GM23338 (cell line): ENCODE results near the gene SVIL. TPM values are rescaled to one million over a fixed set of nuclear protein-coding genes. Genes with fewer than 3 reads are reported as not detected.

ENCODE experiments used
- ATAC-seq: fragments of 200-7000 bp; cut with Tn5 transposase; 3 replicates; pipeline ENCODE4 v1.9.1; 2020
- DNase-seq: peaks from one replicate; pipeline ENCODE4 v3.0.0-alpha.2; 2015; ENCODE audit warnings: low spot score
- H2AFZ ChIP-seq: fragments of 200-600 bp; sonication (generic); 2 replicates; pipeline ENCODE4 v1.8.0; 2016; ENCODE audit warnings: antibody characterized with exemption, mild to moderate bottlenecking, moderate library complexity
- H3F3A ChIP-seq: fragments of 200-600 bp; sonication (generic); replicated peaks from 2 replicates; pipeline ENCODE4 v1.8.0; 2017; ENCODE audit warnings: antibody characterized with exemption, mixed run types, low read depth
- H3K27ac ChIP-seq: fragments of 200-600 bp; sonication (generic); 2 replicates; pipeline ENCODE4 v1.6.1; 2016; ENCODE audit warnings: low read depth
- H3K27me3 ChIP-seq: fragments of 200-600 bp; sonication (generic); 2 replicates; pipeline ENCODE4 v1.8.0; 2016; ENCODE audit warnings: mild to moderate bottlenecking, mixed run types, moderate library complexity; ENCODE audit not compliant: insufficient read depth
- H3K36me3 ChIP-seq: fragments of 200-600 bp; sonication (generic); 2 replicates; pipeline ENCODE4 v1.8.0; 2016; ENCODE audit warnings: mild to moderate bottlenecking; ENCODE audit not compliant: insufficient read depth
- H3K4me1 ChIP-seq: fragments of 200-600 bp; sonication (generic); 2 replicates; pipeline ENCODE4 v1.8.0; 2016; ENCODE audit warnings: mild to moderate bottlenecking, moderate library complexity; ENCODE audit not compliant: insufficient read depth
- H3K4me2 ChIP-seq: fragments of 200-600 bp; sonication (generic); 2 replicates; pipeline ENCODE4 v1.7.1; 2017; ENCODE audit warnings: mixed run types
- H3K4me3 ChIP-seq: fragments of 200-600 bp; sonication (generic); 2 replicates; pipeline ENCODE4 v1.6.1; 2016; ENCODE audit warnings: mixed run types
- H3K79me2 ChIP-seq: fragments of 200-600 bp; sonication (generic); replicated peaks from 2 replicates; pipeline ENCODE4 v1.8.0; 2017; ENCODE audit warnings: mild to moderate bottlenecking; ENCODE audit not compliant: insufficient read depth
- H3K9me2 ChIP-seq: fragments of 200-600 bp; sonication (generic); 2 replicates; pipeline ENCODE4 v1.8.0; 2017; ENCODE audit not compliant: insufficient read depth
- H4K20me1 ChIP-seq: fragments of 200-600 bp; sonication (generic); replicated peaks from 2 replicates; pipeline ENCODE4 v1.8.0; 2017; ENCODE audit warnings: mild to moderate bottlenecking; ENCODE audit not compliant: insufficient read depth
- H3K27ac Mint-ChIP-seq: 2 replicates; pipeline ENCODE4 v1.8.0; 2020; ENCODE audit warnings: inconsistent platforms, mild to moderate bottlenecking, moderate library complexity, mixed read lengths
- H3K27me3 Mint-ChIP-seq: 3 replicates; pipeline ENCODE4 v1.8.0; 2022; ENCODE audit warnings: low read depth, mild to moderate bottlenecking, moderate library complexity, mixed read lengths, inconsistent platforms; ENCODE audit not compliant: insufficient read depth, poor library complexity
- H3K36me3 Mint-ChIP-seq: 3 replicates; pipeline ENCODE4 v1.8.0; 2021; ENCODE audit warnings: low read depth, mild to moderate bottlenecking, inconsistent platforms, moderate library complexity, mixed read lengths
- H3K4me1 Mint-ChIP-seq: 3 replicates; pipeline ENCODE4 v1.8.0; 2020; ENCODE audit warnings: mild to moderate bottlenecking, inconsistent platforms, mixed read lengths
- H3K4me3 Mint-ChIP-seq: 3 replicates; pipeline ENCODE4 v1.8.0; 2021; ENCODE audit warnings: moderate library complexity, mild to moderate bottlenecking, inconsistent platforms, mixed read lengths
- H3K9me3 Mint-ChIP-seq: 3 replicates; pipeline ENCODE4 v1.8.0; 2020; ENCODE audit warnings: moderate library complexity, mild to moderate bottlenecking, inconsistent platforms, mixed read lengths
- EZH2 ChIP-seq: fragments of 200-600 bp; sonication (generic); IDR thresholded peaks from one replicate; pipeline ENCODE4 v1.8.0; 2017; ENCODE audit warnings: antibody characterized with exemption, mild to moderate bottlenecking, low read depth; ENCODE audit not compliant: unreplicated experiment
- EZH2phosphoT487 ChIP-seq: fragments of 200-600 bp; sonication (generic); IDR thresholded peaks from one replicate; pipeline ENCODE4 v1.8.1; 2018; ENCODE audit warnings: antibody characterized with exemption; ENCODE audit not compliant: unreplicated experiment
- NANOG ChIP-seq: IDR thresholded peaks from 2 replicates; pipeline ENCODE4 v1.6.1; 2016; ENCODE audit warnings: antibody characterized with exemption, borderline replicate concordance
- POLR2AphosphoS5 ChIP-seq: IDR thresholded peaks from 2 replicates; pipeline ENCODE4 v1.6.1; 2016; ENCODE audit warnings: antibody characterized with exemption, low read depth
- REST ChIP-seq: IDR thresholded peaks from one replicate; pipeline ENCODE4 v1.6.1; 2018; ENCODE audit warnings: antibody characterized with exemption; ENCODE audit not compliant: unreplicated experiment
- ZNF331 ChIP-seq: fragments of 250-450 bp; sonication (Bioruptor Pico); IDR thresholded peaks from 2 replicates; pipeline ENCODE4 v1.5.0; 2020; ENCODE audit warnings: low read depth, mild to moderate bottlenecking, moderate library complexity
- ZNF462 ChIP-seq: fragments of 250-450 bp; sonication (Bioruptor Pico); IDR thresholded peaks from 2 replicates; pipeline ENCODE4 v1.5.0; 2020; ENCODE audit warnings: mild to moderate bottlenecking, moderate library complexity
- polyA plus RNA-seq: library from polyadenylated mRNA; unstranded; fragments of >200 nt; fragmentation: Nextera tagmentation; extraction: Ambion mirVana; gene quantifications from 2 replicates; pipeline ENCODE4 v1.2.1, GENCODE V29; 2016
- total RNA-seq: library from RNA; depleted of rRNA; stranded (reverse); fragments of >200 nt; shearing (Covaris generic); gene quantifications from 2 replicates; pipeline ENCODE4 v1.2.3, GENCODE V29; 2014

The SVIL gene
- total and polyA plus RNA-seq, 2 experiments from 2014 or later: 8.8 to 34.9 TPM

GRCh38 chr10:29546773-29547313 is 87.9 kb downstream of the SVIL start:
- peaks cover 8% of the 10 kb centered on the region for H3K27me3 Mint-ChIP-seq
- Histone ChIP-seq H3F3A (no peaks in the 10 kb centered on the region), H3K79me2 (no peaks in the 10 kb centered on the region), H3K27ac (no peak overlapping the region), H4K20me1 (no peaks in the 10 kb centered on the region), H2AFZ (no peak overlapping the region), H3K4me3 (no peak overlapping the region), H3K4me1 (no peaks in the 10 kb centered on the region), H3K9me2 (no peaks in the 10 kb centered on the region), H3K4me2 (no peak overlapping the region), H3K27me3 (no peaks in the 10 kb centered on the region), H3K36me3 (no peaks in the 10 kb centered on the region)
- H3K36me3 Mint-ChIP-seq: peaks cover 12% of the 10 kb centered on the region
- H3K9me3 Mint-ChIP-seq: no peaks in the 10 kb centered on the region
- DNase-seq: no peak
- H3K27ac Mint-ChIP-seq: no peak overlapping the region
- peaks cover 10% of the 10 kb centered on the region; the same call in 2 of the 3 replicates for H3K4me1 Mint-ChIP-seq
- TF ChIP-seq NANOG (no peak), POLR2AphosphoS5 (no peak)
- H3K4me3 Mint-ChIP-seq: no peak overlapping the region
- no peak for ATAC-seq

- Histone ChIP-seq H3K27me3 (no peaks in the 10 kb centered on the region), H4K20me1 (no peaks in the 10 kb centered on the region), H2AFZ (no peak overlapping the region), H3K4me3 (no peak overlapping the region), H3K27ac (no peak overlapping the region), H3K4me2 (no peak overlapping the region), H3F3A (no peaks in the 10 kb centered on the region), H3K4me1 (no peaks in the 10 kb centered on the region), H3K79me2 (no peaks in the 10 kb centered on the region), H3K36me3 (no peaks in the 10 kb centered on the region), H3K9me2 (no peaks in the 10 kb centered on the region)
- H3K4me3 Mint-ChIP-seq: no peak overlapping the region
- no peaks in the 10 kb centered on the region for H3K9me3 Mint-ChIP-seq
- peaks cover 8% of the 10 kb centered on the region for H3K27me3 Mint-ChIP-seq
- H3K36me3 Mint-ChIP-seq: peaks cover 2% of the 10 kb centered on the region; the same call in 2 of the 3 replicates
- TF ChIP-seq REST (no peak), EZH2 (no peak)
- H3K27ac Mint-ChIP-seq: no peak overlapping the region
- ATAC-seq (peak; percentile 41; the same call in 1 of the 3 replicates), DNase-seq (no peak)
- peaks cover 22% of the 10 kb centered on the region for H3K4me1 Mint-ChIP-seq
Measured at GRCh38 chr10:29545122-29545521, 89.6 kb downstream of the SVIL start.

- Histone ChIP-seq H2AFZ (no peak overlapping the region), H3F3A (no peaks in the 10 kb centered on the region), H3K4me3 (no peak overlapping the region), H3K9me2 (no peaks in the 10 kb centered on the region), H3K27me3 (no peaks in the 10 kb centered on the region), H3K4me2 (no peak overlapping the region), H3K4me1 (no peaks in the 10 kb centered on the region), H3K36me3 (no peaks in the 10 kb centered on the region), H4K20me1 (no peaks in the 10 kb centered on the region), H3K27ac (no peak overlapping the region), H3K79me2 (no peaks in the 10 kb centered on the region)
- DNase-seq: no peak
- Mint-ChIP-seq H3K4me3 (no peak overlapping the region), H3K27me3 (peaks cover 8% of the 10 kb centered on the region), H3K9me3 (no peaks in the 10 kb centered on the region), H3K4me1 (peaks cover 30% of the 10 kb centered on the region), H3K36me3 (no peaks in the 10 kb centered on the region; the same call in 2 of the 3 replicates), H3K27ac (no peak overlapping the region)
- no peak for ATAC-seq
- no peak for TF ChIP-seq ZNF331 (CRISPR knock-in tag)
- TF ChIP-seq EZH2: no peak
- TF ChIP-seq EZH2phosphoT487: no peak
- TF ChIP-seq ZNF462 (CRISPR knock-in tag): no peak
Measured at GRCh38 chr10:29543715-29544114, 91.1 kb downstream of the SVIL start.
